Kidney glomerular epithelial cell (primary cell): ENCODE measurements around the gene EXOSC2.
A peak's percentile ranks its signal among the peaks of the same experiment; 100 is the strongest.

Experiments
- DNase-seq: peaks from one replicate; lab custom pipeline; 2025; lab: John Stamatoyannopoulos, UW

Gene EXOSC2

GRCh38 chr9:130698514-130698913 is 4.9 kb downstream of the EXOSC2 start:
- DNase-seq, result peak; percentile 6

- no peak for DNase-seq
Measured at GRCh38 chr9:130699047-130699446, 5.5 kb downstream of the EXOSC2 start.

GRCh38 chr9:130701059-130702022 is 7.8 kb downstream of the EXOSC2 start:
- DNase-seq, result peak; percentile 55

GRCh38 chr9:130703501-130703900 is 9.9 kb downstream of the EXOSC2 start:
- no peak for DNase-seq

- DNase-seq, result peak; percentile 48
Measured at GRCh38 chr9:130707225-130707976, 13.8 kb downstream of the EXOSC2 start.

GRCh38 chr9:130710822-130711352 is 17.3 kb downstream of the EXOSC2 start:
- DNase-seq, result no peak

GRCh38 chr9:130711469-130711868 is 17.9 kb downstream of the EXOSC2 start:
- DNase-seq, result no peak

GRCh38 chr9:130712564-130713285 is 19.1 kb downstream of the EXOSC2 start:
- DNase-seq, result peak; percentile 98

GRCh38 chr9:130713286-130713960 is 19.8 kb downstream of the EXOSC2 start:
- peak; percentile 2 for DNase-seq

- DNase-seq, result no peak
Measured at GRCh38 chr9:130714586-130715110, 21.1 kb downstream of the EXOSC2 start.

- no peak for DNase-seq
Measured at GRCh38 chr9:130715270-130715669, 21.7 kb downstream of the EXOSC2 start.

GRCh38 chr9:130718562-130718961 is 25.0 kb downstream of the EXOSC2 start:
- DNase-seq, result no peak

- no peak for DNase-seq
Measured at GRCh38 chr9:130720762-130721161, 27.2 kb downstream of the EXOSC2 start.

- DNase-seq, result no peak
Measured at GRCh38 chr9:130728721-130729120, 35.1 kb downstream of the EXOSC2 start.

- DNase-seq, result no peak
Measured at GRCh38 chr9:130729145-130729544, 35.6 kb downstream of the EXOSC2 start.

- DNase-seq, result no peak
Measured at GRCh38 chr9:130731355-130731754, 37.8 kb downstream of the EXOSC2 start.

- no peak for DNase-seq
Measured at GRCh38 chr9:130732136-130732535, 38.6 kb downstream of the EXOSC2 start.

- no peak for DNase-seq
Measured at GRCh38 chr9:130732793-130733221, 39.2 kb downstream of the EXOSC2 start.

GRCh38 chr9:130735566-130735965 is 42.0 kb downstream of the EXOSC2 start:
- no peak for DNase-seq

- no peak for DNase-seq
Measured at GRCh38 chr9:130736834-130737233, 43.3 kb downstream of the EXOSC2 start.

- no peak for DNase-seq
Measured at GRCh38 chr9:130738281-130738680, 44.7 kb downstream of the EXOSC2 start.
